Activated naive CD4-positive, alpha-beta T cell treated with anti-CD3 and anti-CD28 coated beads, Interleukin-2, amount 50 U/mL, for 24 hours (primary cell): Measurements from ENCODE around the gene NPIPB9.
"Not testable (repeated sequence)": the region's sequence is repeated elsewhere in the genome, so short reads cannot be mapped to it uniquely, and the experiment has no call there.

Source experiments
- H3K27ac Mint-ChIP-seq: one replicate; pipeline ENCODE4 v1.8.0; 2021; ENCODE audit warnings: mild to moderate bottlenecking, mixed read lengths
- H3K27me3 Mint-ChIP-seq: one replicate; pipeline ENCODE4 v1.8.0; 2021; ENCODE audit warnings: mixed read lengths
- H3K36me3 Mint-ChIP-seq: one replicate; pipeline ENCODE4 v1.8.0; 2021; ENCODE audit warnings: mixed read lengths
- H3K4me1 Mint-ChIP-seq: one replicate; pipeline ENCODE4 v1.8.0; 2021; ENCODE audit warnings: mixed read lengths
- H3K4me3 Mint-ChIP-seq: one replicate; pipeline ENCODE4 v1.8.0; 2021; ENCODE audit warnings: mild to moderate bottlenecking, mixed read lengths
- H3K9me3 Mint-ChIP-seq: one replicate; pipeline ENCODE4 v1.8.0; 2021; ENCODE audit warnings: mixed read lengths

NPIPB9 gene

DNA sequence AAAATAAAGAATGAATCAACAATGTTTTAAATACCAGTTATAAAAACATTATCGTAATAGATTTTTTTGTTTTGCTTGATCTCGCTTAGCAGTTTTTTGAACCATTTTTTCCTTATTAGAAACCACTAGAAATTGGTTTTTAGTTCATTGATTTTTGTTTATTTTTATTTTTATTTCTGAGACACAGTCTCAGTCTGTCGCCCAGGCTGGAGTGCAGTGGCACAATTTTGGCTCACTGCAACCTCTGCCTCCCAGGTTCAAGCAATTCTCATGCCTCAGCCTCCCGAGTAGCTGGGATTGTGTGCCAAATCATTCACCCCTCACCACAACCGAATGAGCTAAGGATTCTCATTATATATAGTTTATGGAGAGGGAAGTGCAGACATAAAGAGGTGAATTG lies at the start of gene NPIPB9:
Gene NPIPB9, plus strand, starts transcription at position 301 of the 400 bp plus-strand sequence.
- not testable (repeated sequence) for H3K36me3 Mint-ChIP-seq, H3K4me1 Mint-ChIP-seq, H3K4me3 Mint-ChIP-seq, H3K27me3 Mint-ChIP-seq, H3K9me3 Mint-ChIP-seq, H3K27ac Mint-ChIP-seq

DNA sequence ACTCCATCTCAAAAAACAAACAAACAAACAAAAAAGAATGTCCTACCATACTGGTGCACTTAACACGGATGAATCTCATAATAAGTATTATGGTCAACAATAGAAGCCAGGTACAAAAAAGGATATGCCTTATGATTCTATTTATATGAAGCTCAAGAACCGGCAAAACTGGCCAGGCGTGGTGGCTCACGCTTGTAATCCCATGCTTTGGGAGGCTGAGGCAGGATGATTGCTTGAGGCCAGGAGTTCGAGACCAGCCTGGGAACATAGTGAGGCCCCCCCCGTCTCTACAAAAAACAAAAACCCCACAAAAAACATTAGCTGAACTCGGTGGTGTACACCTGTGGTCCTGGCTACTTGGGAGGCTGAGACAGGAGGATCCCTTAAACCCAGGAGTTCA lies 47.3 kb upstream of the NPIPB9 start:
- not testable (repeated sequence) for H3K27ac Mint-ChIP-seq, H3K4me1 Mint-ChIP-seq, H3K9me3 Mint-ChIP-seq, H3K27me3 Mint-ChIP-seq, H3K4me3 Mint-ChIP-seq, H3K36me3 Mint-ChIP-seq

DNA sequence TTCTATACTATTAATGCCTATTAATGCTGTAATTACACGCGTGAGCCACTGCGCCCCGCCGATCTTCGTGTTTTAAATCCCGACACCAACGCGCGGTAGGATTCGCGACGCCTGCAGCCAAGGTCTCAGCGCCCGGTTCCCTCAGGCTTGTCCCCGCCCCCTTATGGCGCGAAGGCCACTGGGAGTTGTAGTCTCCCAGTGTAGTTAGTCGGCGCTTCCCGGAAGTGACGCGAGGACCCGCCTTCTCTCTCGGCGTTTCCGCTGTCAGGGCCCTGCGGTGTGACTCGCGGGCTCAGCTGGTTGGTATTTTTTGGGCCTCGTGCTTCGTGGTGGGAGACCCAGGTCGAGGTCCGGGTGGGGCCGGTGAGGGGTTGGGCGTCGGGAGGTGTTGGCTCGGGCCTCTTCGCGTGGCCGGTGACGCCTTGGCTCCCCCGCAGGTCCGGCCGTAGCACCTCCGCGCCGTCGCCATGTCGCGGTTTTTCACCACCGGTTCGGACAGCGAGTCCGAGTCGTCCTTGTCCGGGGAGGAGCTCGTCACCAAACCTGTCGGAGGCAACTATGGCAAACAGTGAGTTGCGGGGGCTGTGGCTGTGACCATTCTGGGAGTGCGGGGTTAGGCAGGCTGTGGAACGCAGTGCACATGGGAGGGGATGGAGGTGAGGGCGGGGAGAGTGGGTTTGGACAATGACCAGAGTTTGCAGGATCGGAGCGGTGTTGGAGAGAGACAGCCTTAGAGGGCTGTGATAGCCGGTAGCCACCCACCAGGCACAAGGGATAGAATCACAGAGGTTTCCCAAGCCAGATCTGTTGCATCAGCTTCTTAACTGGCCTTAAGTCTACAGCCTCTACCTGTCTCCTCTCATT lies 40.1 kb upstream of the NPIPB9 start, which contains the start of gene EIF3C:
Gene EIF3C, plus strand, starts transcription at position 245 of the 864 bp plus-strand sequence. Its CDS starts 223 bp downstream, at position 468.
- H3K27me3 Mint-ChIP-seq, H3K4me3 Mint-ChIP-seq, H3K4me1 Mint-ChIP-seq, H3K9me3 Mint-ChIP-seq, H3K36me3 Mint-ChIP-seq, H3K27ac Mint-ChIP-seq: not testable (repeated sequence)

DNA sequence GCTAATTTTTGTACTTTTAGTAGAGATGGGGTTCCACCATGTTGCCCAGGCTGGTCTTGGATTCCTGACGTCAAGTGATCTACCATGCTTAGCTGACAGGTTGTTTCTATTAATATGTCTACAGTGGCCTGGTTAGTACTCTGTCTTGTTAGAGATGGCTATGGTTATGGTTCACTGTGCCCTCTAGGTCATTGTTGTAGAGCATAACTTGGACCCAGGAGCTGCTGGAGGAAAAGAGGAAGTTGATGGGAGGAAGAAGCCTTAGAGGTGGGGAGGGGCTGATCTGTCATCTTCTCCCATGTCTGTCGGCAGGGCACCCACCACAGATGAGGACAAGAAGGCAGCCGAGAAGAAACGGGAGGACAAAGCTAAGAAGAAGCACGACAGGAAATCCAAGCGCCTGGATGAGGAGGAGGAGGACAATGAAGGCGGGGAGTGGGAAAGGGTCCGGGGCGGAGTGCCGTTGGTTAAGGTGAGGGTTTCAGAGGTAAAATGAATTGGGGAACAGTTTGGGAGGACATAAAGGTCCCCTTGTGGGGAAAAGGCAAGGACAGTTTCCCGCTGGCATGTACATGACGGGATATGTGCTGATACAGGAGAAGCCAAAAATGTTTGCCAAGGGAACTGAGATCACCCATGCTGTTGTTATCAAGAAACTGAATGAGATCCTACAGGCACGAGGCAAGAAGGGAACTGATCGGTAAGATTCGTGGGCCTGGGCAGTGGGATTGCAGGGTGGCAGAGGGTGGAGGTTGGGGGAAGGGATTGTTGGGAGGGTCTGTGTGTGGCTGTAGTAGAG lies 28.5 kb upstream of the NPIPB9 start:
- not testable (repeated sequence) for H3K27me3 Mint-ChIP-seq, H3K4me3 Mint-ChIP-seq, H3K36me3 Mint-ChIP-seq, H3K4me1 Mint-ChIP-seq, H3K27ac Mint-ChIP-seq, H3K9me3 Mint-ChIP-seq

DNA sequence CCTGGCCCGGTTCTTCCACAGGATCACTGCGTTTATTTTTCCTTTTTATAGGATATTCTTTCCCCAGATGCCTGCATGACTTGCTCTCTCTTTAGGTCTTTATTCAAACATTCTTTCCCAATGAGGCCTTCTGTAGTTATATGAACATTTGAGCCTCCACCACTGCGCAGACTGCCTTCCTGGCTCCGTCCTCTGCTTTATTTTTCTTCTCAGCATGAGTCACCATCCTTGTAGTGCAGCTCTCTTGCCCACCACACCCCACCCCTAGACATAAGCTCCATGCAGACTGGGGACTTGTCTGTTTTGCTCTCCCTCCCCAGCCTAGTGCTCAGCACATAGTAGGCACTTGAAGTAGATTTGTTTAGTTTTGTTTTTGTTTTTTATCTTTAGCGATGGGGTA lies 20.3 kb upstream of the NPIPB9 start:
- H3K4me1 Mint-ChIP-seq, H3K27ac Mint-ChIP-seq, H3K27me3 Mint-ChIP-seq, H3K36me3 Mint-ChIP-seq, H3K9me3 Mint-ChIP-seq, H3K4me3 Mint-ChIP-seq: not testable (repeated sequence)

DNA sequence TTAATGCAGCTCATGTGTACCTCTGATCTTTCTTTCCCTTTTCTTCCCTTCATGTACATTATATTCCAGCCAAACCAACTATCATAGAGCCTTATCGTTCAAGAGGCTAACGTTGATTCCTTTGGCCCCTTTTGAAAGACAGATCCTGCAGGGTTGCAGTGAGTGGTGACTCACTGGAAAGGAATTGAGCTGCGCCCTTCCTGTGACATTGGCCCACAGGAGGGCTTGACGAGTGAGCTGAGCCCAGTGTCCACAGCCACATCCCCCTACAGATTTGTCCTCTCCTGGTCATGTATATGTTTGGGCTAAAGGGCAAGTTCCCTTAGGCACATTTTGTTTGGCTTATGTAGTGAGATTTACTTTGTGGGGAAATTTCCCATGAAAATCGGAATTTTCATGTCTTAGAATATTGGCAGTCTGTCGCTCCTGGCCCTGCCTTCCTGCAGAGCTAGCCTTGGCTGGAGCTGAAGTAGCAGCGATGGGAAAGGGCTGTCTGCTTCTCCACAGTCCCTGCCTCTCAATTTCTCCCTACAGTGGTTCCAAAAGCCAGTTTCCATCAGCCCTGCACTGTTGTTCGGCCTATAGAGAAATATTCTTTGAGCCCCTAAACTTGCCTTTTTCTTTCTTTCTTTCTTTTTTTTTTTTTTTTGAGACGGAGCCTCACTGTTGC lies 19.0 kb upstream of the NPIPB9 start:
- H3K27ac Mint-ChIP-seq, H3K36me3 Mint-ChIP-seq, H3K4me1 Mint-ChIP-seq, H3K4me3 Mint-ChIP-seq, H3K9me3 Mint-ChIP-seq, H3K27me3 Mint-ChIP-seq: not testable (repeated sequence)

DNA sequence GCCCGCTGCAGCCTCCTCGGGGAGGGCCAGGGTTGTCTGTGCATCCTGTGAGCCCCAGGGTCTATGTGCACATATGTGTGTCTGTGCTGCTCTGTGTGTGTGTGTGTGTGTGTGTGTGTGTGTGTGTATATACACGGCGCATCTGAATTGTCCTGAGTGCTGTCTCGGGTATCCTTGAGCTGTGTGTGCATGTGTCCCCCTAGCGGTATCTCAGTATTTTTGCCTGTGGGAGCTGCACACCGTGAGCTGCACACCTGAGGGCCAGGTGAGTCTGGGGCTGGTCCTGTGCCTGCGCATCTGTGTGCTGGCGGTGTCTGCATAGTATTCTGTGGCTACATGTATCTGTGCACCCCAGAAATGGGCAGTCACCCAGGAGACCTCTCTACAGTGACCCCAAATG lies 11.8 kb upstream of the NPIPB9 start:
- not testable (repeated sequence) for H3K4me3 Mint-ChIP-seq, H3K36me3 Mint-ChIP-seq, H3K9me3 Mint-ChIP-seq, H3K27me3 Mint-ChIP-seq, H3K27ac Mint-ChIP-seq, H3K4me1 Mint-ChIP-seq

DNA sequence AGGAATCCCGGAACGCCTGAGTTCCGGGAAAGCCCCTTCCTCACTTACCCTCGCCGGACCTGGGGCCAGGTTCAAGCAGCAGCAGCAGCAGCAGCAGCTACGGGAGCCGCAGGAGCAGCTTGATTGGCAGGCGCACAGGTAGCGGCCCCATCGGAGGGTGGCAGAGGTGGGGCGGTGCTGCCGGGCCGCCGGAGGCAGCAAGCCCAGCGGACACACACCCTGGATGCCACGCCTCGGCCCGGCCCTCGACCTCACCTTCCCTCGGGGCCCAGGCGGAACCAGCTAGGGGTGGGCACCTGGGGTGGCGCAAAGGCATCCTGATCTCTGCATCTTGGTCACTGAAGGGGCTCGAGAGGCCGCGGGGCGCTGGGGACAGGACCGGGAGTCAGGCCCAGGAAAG lies 11.0 kb upstream of the NPIPB9 start:
- not testable (repeated sequence) for H3K9me3 Mint-ChIP-seq, H3K36me3 Mint-ChIP-seq, H3K4me3 Mint-ChIP-seq, H3K4me1 Mint-ChIP-seq, H3K27ac Mint-ChIP-seq, H3K27me3 Mint-ChIP-seq

DNA sequence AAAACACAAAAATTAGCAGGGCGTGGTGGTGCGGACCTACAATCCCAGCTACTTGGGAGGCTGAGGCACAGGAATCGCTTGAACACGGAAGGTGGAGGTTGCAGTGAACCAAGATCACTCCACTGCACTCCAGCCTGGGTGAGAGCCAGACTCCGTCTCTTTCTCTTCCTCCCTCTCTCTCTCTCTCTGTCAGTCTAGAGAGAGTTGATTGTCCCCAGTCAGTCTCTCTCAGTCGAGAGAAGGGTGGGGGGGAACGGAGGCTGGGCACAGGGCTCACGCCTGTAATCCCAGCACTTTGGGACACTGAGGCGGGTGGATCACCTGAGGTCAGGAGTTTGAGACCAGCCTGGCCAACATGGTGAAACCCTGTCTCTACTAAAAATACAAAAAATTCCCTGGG lies 10.3 kb upstream of the NPIPB9 start:
- H3K4me1 Mint-ChIP-seq, H3K36me3 Mint-ChIP-seq, H3K27ac Mint-ChIP-seq, H3K4me3 Mint-ChIP-seq, H3K9me3 Mint-ChIP-seq, H3K27me3 Mint-ChIP-seq: not testable (repeated sequence)

DNA sequence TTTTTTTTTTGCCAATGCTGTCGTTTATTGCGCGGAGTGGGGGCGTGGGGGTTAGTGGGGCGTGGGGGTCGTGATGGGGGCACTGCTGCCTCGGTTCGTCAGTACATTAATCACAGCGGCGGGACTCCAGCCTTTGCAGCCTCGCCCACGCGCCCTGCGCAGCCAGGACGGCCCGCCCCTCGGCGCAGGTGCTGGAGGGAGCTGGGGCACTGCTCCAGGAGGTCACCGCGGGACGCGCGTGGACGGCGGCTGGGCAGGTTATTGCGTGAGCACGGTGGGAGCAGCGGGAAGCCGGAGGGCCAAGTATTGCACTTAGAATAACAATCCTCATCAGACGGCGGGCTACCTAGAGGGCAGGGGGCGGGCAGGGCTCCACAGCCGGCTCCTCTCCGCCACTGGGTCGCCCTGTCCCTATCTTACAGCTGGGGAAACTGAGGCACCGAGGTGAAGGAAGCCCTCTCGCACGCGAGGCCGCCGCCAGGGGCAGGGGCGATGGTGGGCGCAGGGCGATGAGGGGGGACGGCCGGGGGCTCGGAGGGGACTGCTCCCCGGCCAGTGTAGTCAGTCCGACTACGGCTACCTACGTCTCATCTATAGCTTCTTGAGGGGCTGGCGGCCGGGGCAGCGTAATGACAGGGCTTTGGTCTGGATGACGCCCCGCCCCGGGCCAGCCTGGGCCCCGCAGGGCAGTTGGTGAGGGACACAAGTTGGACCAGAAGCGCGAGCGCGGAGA lies 4.8 kb upstream of the NPIPB9 start:
- not testable (repeated sequence) for H3K27ac Mint-ChIP-seq, H3K27me3 Mint-ChIP-seq, H3K4me1 Mint-ChIP-seq, H3K36me3 Mint-ChIP-seq, H3K4me3 Mint-ChIP-seq, H3K9me3 Mint-ChIP-seq

DNA sequence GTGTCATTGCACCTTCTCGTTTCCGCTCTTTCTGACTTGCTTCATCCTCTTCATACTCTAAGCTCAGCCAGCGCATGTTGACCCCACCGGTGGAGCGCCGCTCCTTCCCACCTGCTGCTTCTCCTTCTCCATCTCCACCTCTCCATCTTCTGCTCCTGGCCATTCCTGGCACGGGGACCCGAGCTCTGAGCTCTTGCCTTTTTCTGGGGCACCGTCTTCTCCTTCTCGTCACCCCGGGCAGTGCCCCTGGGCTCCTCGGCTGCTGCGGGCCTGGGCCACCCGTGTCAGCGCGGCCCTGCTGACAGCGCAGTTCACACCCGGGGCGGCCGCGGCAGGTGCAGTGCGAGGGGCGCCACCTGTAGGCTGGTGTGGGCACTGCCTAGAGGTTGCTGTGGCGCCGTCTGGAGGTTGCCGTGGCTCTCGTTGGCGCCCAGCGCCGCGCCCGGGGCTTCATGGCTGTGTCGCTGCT lies 1.6 kb upstream of the NPIPB9 start:
- not testable (repeated sequence) for H3K27ac Mint-ChIP-seq, H3K36me3 Mint-ChIP-seq, H3K9me3 Mint-ChIP-seq, H3K4me1 Mint-ChIP-seq, H3K27me3 Mint-ChIP-seq
- H3K4me3 Mint-ChIP-seq, result peak overlapping the region; percentile 19

DNA sequence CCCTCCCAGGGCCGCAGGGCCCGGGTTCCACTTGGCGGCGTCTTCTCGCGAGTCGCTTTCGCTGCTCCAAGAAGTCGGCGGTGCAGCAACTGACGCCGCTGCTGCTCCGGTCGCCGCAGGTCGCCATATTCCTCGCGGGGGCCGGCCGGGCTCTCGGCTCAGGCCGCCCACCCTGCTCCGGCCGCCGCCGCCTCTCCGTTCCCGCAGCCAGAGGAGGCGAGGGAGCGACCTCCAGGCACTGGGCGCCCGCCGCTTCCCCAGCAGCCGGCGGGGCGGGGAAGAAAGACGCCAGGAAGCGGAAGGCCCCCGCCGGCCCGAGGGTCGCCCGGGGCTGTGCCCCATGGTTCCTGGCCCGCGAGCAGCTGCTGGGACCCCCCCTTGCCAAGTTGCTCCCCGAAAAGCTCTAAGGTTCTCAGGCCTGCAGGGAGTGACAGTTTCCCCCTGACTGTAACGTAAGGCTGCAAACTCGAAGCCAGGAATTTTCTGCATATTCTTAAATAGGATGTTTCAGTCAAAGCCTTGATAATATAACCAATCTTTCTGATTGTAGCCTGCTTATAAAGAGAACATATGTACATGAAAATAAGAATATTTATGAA lies 1.0 kb upstream of the NPIPB9 start:
- not testable (repeated sequence) for H3K27ac Mint-ChIP-seq

DNA sequence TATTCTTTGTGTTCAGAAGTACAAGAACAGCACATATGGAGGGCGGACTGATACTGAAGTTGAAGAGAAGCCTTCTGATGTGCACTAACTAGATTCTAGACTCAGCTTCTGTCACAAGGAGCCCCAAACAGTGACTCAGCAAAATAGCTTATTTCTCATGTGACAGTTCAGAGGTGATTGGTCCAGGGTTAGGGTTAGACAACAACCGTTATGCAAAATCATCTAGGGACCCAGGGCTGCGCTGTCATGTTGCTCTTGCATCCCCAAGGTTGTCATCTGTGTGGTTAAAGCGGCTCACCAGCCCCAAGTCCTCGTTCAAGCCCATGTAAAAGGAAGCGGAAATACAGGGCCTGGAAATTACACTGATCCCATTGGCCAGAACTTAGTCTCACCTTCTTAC lies 30.1 kb downstream of the NPIPB9 start:
- not testable (repeated sequence) for H3K4me1 Mint-ChIP-seq, H3K36me3 Mint-ChIP-seq, H3K4me3 Mint-ChIP-seq, H3K27ac Mint-ChIP-seq, H3K9me3 Mint-ChIP-seq, H3K27me3 Mint-ChIP-seq

More for the DNA sequence above, 1.0 kb upstream of the NPIPB9 start:
- not testable (repeated sequence) for H3K4me3 Mint-ChIP-seq, H3K27me3 Mint-ChIP-seq, H3K36me3 Mint-ChIP-seq, H3K9me3 Mint-ChIP-seq, H3K4me1 Mint-ChIP-seq

DNA sequence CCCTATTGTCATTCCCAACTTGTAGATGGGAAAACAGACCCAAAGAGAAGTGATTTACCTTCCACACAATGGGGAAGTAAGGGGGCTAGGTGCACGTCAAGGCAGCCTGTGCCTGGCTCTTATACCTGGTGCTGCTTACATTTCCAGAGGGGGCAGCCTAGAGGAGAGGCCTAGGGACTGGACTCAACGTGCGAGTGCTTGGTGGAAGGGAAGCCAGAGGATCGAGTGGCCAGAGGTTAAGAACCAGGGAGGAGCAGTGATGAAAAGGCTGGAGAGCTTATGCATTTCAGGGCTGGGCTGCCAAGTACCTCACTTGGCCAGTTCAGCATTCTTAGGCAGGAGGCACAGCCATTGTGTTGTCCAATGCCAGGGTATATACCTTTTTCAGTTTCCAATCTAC lies 30.8 kb downstream of the NPIPB9 start:
- H3K27ac Mint-ChIP-seq, result not testable (repeated sequence)

DNA sequence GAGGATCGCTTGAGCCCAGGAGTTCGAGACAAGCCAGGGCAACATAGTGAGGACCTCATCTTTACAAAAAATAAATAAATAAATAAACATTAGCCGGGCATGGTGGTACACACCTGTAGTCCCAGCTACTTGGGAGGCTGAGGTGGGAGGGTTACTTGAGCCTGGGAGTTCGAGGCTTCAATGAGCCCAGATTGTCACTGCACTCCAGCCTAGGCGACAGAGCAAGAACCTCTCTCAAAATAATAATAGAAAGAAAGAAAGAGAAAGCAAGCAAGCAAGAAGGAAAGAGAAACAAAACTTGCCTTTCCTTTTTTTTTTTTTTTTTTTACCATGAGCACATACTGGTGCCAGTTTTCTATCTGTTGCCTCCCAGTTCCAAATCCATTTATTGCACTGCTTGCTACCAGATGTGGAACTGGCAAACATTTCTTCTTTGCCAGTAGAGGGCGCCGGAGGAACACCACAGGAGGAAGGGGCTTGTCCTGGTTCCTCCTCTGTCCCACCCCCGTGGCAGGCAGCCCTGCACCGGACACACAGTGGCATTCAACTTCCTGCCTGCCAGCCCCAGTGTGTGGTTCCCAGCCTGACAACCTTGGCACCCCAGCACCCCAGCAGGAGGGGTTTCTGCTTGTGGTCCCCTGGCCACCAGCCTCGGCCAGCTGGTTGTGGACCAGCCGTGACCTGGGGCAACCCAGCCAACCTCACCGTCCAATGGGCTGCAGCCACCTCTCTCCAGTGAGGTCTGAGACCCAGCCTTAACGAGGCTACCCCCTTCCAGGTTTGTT lies 50.8 kb downstream of the NPIPB9 start:
- H3K4me1 Mint-ChIP-seq, H3K27ac Mint-ChIP-seq, H3K9me3 Mint-ChIP-seq, H3K4me3 Mint-ChIP-seq, H3K36me3 Mint-ChIP-seq, H3K27me3 Mint-ChIP-seq: not testable (repeated sequence)

More for the DNA sequence above, 30.8 kb downstream of the NPIPB9 start:
- not testable (repeated sequence) for H3K9me3 Mint-ChIP-seq, H3K27me3 Mint-ChIP-seq, H3K4me1 Mint-ChIP-seq, H3K4me3 Mint-ChIP-seq, H3K36me3 Mint-ChIP-seq
